ENCODE results near the gene AXIN1.

DNA sequence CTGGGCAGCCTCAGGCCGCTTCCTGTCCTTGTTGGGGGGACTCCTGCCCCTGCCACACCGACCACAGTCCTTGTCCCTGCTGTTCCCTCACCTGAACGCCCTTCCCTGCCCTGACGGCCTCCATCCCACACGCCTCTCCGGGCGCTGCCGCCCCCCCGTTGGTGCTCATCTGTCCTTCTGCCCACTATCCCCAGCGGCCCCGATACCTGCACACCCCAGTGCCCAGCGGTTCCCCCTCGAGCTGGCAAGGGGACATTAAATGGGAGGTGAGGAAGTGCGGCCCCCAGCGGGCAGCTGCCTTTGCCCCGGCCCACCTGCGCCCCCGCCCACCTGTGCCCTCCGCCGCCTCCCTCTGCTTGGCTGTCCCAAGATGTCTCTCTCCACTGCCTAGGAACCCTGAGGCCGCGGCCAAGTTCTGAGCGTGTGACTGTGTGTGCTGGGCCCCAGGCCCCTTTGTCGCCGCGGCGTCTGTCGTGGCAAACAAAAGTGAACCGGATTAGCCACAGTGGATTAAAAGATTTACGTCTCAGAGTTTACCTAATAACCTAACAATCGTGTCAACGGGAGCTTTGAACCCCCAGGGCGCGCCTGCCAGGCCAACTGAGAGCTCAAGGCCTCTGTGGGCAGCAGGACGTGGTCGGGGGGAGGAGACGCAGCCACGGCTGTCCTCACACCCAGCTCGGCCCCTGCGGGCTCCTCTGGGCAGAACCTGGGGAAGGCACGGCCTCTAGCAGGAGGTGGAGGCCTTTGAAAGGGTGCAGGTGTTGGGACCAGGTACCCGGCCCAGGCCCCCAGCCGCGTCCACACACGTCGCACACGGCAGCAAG is 7.6 kb upstream of the AXIN1 start:
- TF ChIP-seq POLR2A (IDR thresholded peaks at IDR 0.05; ENCODE audit: low read depth, low read length), result no peak
- TF ChIP-seq POLR2AphosphoS5 (IDR thresholded peaks at IDR 0.05; ENCODE audit: insufficient read depth, low read depth, low read length), result no peak
- no peak for TF ChIP-seq CTCF (IDR thresholded peaks at IDR 0.05; ENCODE audit: extremely low read depth in 1 of 2, insufficient read depth in 1 of 2, low read depth in 1 of 2, low read length in 2 of 2)
- TF ChIP-seq EZH2 (IDR thresholded peaks at IDR 0.05; ENCODE audit: borderline replicate concordance, low read depth, low read length, severe bottlenecking), result no peak
- no peak for TF ChIP-seq JUN (IDR thresholded peaks at IDR 0.05; ENCODE audit: borderline replicate concordance, insufficient read depth, insufficient read length, low read depth)
- TF ChIP-seq MAX (IDR thresholded peaks at IDR 0.05; ENCODE audit: insufficient read depth, insufficient read length), result no peak
- TF ChIP-seq MYC (IDR thresholded peaks at IDR 0.05; ENCODE audit: low read depth, low read length), result no peak
- TF ChIP-seq FOS (IDR thresholded peaks at IDR 0.05; ENCODE audit: borderline replicate concordance, insufficient read depth, low read length), result no peak

All from endothelial cell of umbilical vein (primary cell).